Smooth muscle cell of the pulmonary artery (primary cell): ENCODE measurements around the gene PLA2G4D. TPM values are rescaled to one million over a fixed set of nuclear protein-coding genes. Genes with fewer than 3 reads are reported as not detected.

Experiments used
- total RNA-seq: library from RNA; depleted of rRNA; stranded (reverse); fragments of >200 nt; gene quantifications from 2 replicates; pipeline ENCODE4 v1.2.3, GENCODE V29; 2014

Gene PLA2G4D, protein sequence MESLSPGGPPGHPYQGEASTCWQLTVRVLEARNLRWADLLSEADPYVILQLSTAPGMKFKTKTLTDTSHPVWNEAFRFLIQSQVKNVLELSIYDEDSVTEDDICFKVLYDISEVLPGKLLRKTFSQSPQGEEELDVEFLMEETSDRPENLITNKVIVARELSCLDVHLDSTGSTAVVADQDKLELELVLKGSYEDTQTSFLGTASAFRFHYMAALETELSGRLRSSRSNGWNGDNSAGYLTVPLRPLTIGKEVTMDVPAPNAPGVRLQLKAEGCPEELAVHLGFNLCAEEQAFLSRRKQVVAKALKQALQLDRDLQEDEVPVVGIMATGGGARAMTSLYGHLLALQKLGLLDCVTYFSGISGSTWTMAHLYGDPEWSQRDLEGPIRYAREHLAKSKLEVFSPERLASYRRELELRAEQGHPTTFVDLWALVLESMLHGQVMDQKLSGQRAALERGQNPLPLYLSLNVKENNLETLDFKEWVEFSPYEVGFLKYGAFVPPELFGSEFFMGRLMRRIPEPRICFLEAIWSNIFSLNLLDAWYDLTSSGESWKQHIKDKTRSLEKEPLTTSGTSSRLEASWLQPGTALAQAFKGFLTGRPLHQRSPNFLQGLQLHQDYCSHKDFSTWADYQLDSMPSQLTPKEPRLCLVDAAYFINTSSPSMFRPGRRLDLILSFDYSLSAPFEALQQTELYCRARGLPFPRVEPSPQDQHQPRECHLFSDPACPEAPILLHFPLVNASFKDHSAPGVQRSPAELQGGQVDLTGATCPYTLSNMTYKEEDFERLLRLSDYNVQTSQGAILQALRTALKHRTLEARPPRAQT
- under 0.01 TPM in 1 of 2 replicates, not detected in the other for total RNA-seq

GRCh38 chr15:42094512-42094963, at the start of gene PLA2G4D:
TSS of gene PLA2G4D (minus strand) at chr15:42094562. CDS start at chr15:42094459, 103 bp downstream.

GRCh38 chr15:42020713-42021273, 73.6 kb downstream of the PLA2G4D start, which contains the start of gene PLA2G4E:
TSS of gene PLA2G4E (minus strand) at chr15:42021042. CDS start at chr15:42021030, 12 bp downstream.

Other genes with a start within 250 kb of the PLA2G4D start
- gene SPTBN5, start 200.5 kb downstream of the PLA2G4D start, total RNA-seq, result 0.20 and 0.36 TPM in 2 replicates
- 13.9 and 27.6 TPM in 2 replicates for gene EHD4, start 122.0 kb downstream of the PLA2G4D start, total RNA-seq
- gene PLA2G4E, start 73.5 kb downstream of the PLA2G4D start, total RNA-seq, result not detected in 2 replicates
- not detected in 2 replicates for gene PLA2G4F, start 62.1 kb upstream of the PLA2G4D start, total RNA-seq
- gene VPS39, start 113.7 kb upstream of the PLA2G4D start, total RNA-seq, result 57.7 and 62.1 TPM in 2 replicates
- gene GANC, start 178.6 kb upstream of the PLA2G4D start, total RNA-seq, result 20.1 and 24.9 TPM in 2 replicates
- gene TMEM87A, start 178.9 kb upstream of the PLA2G4D start, total RNA-seq, result 42.1 and 54.0 TPM in 2 replicates